ENCODE data around the gene OOEP.

The OOEP gene

DNA sequence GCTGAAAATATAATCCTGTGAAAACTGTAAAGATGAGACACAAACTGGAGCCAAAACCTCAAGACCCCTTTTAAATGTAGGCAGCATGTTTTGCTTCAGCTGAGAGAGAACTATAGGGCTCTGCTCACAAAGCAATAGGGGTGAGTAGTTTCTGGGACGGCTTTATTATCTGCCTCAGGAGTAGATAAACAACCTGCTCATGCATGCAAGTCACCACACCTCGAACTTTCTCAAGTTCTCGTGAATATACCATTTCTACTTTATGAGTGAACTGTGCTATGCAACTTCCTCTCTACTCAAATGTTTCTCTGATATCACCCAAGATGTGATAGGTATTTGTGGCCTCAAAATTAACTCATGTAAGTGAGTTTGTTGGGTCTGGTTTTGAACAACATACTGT is 7.5 kb upstream of the OOEP start:
- H3K27ac Mint-ChIP-seq: no peak overlapping the region
- DNase-seq (no peak), ATAC-seq (no peak)
- no peaks in the 10 kb centered on the region for H3K9me3 Mint-ChIP-seq
- no peaks in the 10 kb centered on the region for H3K4me1 Mint-ChIP-seq
- no peaks in the 10 kb centered on the region for H3K27me3 Mint-ChIP-seq
- no peak overlapping the region for H3K4me3 Mint-ChIP-seq

DNA sequence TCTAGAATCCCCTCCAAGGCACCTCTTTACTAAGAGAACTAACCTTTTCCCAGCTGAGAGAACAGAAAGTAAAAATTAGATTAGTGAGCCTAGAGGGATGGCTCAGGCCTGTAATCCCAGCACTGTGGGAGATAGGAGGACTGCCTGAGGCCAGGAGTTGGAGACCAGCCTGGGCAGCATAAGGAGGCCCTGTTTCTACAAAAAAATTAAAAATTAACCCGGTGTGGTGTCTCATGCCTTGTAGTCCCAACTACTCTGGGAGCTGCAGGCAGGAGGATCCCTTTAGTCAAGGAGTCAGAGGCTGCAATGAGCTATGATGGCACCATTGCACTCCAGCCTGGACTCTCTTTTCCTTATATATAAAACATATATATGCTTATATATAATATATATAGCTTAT is 5.5 kb upstream of the OOEP start:
- Mint-ChIP-seq H3K4me1 (no peaks in the 10 kb centered on the region), H3K9me3 (peaks cover 8 to 10% of the 10 kb centered on the region in 2 donors), H3K27ac (no peak overlapping the region), H3K27me3 (no peaks in the 10 kb centered on the region), H3K4me3 (no peak overlapping the region)
- DNase-seq: no peak
- ATAC-seq: no peak

DNA sequence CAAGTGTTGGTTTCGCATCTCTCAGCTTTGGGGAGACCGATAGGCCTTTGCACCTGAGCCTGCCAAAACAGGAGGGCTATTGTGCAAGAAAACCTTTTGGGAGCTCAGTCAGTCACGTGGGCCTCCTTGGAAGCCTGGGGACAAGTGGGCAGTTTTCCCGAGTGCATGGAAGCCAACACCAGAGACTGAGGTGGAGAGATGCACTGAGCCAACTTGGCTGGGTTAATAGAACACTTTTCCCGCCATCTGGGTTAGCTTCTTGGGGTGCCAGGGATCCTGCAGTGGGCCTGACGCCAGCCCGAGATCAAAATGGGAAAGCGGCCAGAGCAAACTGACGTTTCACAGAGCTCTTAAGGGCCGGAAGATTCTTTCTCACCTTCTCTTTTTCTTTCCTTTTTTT is 2.8 kb upstream of the OOEP start:
- no peak for DNase-seq
- Mint-ChIP-seq H3K9me3 (peaks cover 11 to 12% of the 10 kb centered on the region in 2 donors), H3K27ac (no peak overlapping the region), H3K4me1 (no peaks in the 10 kb centered on the region), H3K27me3 (no peaks in the 10 kb centered on the region), H3K4me3 (no peak overlapping the region)
- ATAC-seq: no peak

DNA sequence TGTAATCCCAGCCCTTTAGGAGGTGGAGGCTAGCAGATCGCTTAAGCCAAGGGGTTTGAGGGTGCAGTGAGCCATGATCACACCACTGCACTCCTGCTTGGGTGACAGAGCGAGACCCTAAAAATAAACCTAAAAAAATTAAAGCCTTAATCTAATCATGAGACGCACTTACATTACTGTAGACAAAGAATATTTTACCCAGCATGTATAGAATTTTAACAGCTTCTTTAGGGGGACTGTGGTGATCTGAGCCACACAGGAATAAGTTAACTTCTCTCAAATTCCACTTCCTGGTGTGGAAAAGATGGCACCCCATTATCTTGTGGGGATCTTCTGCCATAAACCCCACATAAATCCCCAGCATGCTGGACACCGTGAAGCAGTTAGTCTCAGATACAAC is 2.3 kb upstream of the OOEP start:
- Mint-ChIP-seq H3K27me3 (no peaks in the 10 kb centered on the region), H3K4me3 (no peak overlapping the region), H3K9me3 (peaks cover 11 to 12% of the 10 kb centered on the region in 2 donors), H3K27ac (no peak overlapping the region), H3K4me1 (no peaks in the 10 kb centered on the region)
- ATAC-seq (no peak), DNase-seq (no peak)

DNA sequence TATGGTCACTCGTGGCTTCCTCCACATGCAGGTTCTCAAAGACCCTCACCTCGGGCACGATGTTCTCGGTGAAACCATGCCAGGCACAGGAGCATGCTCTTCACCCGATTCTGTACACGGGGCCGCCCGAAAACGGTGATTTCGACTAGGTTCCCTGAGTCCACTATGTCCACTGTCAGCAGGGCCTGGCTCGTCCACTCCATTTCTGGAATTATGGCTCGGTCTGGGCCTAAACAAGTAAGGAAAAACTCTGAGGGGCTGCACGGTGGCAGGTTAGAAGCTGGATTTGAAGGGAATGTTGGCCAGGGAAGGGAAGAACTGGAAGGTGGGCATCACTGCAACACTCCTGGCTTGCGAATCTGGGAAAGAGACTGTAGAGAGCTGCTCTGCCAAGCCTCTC is 540 bp downstream of the OOEP start:
- Mint-ChIP-seq H3K4me3 (no peak overlapping the region), H3K4me1 (no peaks in the 10 kb centered on the region), H3K27ac (no peak overlapping the region), H3K9me3 (peaks cover 11 to 12% of the 10 kb centered on the region in 2 donors), H3K27me3 (no peaks in the 10 kb centered on the region)
- DNase-seq: no peak
- ATAC-seq: no peak

DNA sequence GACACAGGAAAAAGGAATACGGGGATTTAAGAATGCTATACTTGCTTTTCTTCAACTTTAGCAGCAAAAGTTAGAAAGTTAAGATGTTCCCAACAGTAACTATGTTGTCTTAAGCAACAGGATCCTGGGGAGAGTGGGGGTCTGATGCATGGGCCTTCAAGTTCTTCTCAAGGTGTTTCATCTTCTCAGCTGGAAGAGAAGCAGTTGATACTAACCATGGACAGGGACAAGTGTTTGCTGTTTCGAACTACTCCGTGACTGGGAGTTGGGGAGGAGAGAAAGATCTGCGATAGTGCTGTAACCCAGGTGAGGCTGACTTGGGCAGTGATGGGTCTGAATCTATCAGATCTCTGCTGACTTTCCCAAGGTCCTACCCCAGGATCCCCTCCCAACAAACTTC is 1.0 kb downstream of the OOEP start:
- ATAC-seq (no peak), DNase-seq (no peak)
- peaks cover 11 to 12% of the 10 kb centered on the region in 2 donors for H3K9me3 Mint-ChIP-seq
- H3K4me1 Mint-ChIP-seq: no peaks in the 10 kb centered on the region
- H3K27me3 Mint-ChIP-seq: no peaks in the 10 kb centered on the region
- H3K4me3 Mint-ChIP-seq: no peak overlapping the region
- H3K27ac Mint-ChIP-seq: no peak overlapping the region

DNA sequence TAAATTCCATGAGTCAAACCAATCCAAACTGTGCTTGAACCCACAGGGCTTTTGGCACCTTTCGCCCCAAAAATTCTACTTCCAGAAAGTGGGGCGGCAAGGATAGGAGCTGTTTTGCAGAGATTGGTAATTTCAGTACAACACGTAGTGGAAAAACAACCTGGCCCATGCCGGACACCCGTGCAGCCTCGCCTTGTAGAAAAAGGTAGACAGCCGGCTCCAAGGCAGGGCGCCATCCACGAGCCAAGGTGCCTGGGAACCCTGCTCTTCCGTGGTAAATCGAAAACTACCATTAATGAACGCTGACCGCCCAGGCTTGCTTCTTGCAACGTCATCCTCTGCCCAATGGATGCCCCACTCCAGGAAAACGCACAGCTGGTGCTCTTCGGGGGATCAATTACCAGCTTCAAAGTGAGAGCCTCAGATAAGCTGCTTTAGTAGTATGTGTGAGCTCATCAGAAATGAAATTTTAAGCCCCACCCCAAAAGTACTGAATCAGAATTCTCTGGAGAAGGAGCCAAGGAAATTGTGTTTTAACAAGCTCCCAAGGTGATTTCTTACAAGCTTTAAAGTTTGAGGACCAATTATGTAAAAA is 1.8 kb downstream of the OOEP start:
- no peak overlapping the region for H3K27ac Mint-ChIP-seq
- ATAC-seq: no peak
- no peak overlapping the region for H3K4me3 Mint-ChIP-seq
- DNase-seq: no peak
- H3K9me3 Mint-ChIP-seq: peaks cover 11 to 12% of the 10 kb centered on the region in 2 donors
- no peaks in the 10 kb centered on the region for H3K27me3 Mint-ChIP-seq
- no peaks in the 10 kb centered on the region for H3K4me1 Mint-ChIP-seq

DNA sequence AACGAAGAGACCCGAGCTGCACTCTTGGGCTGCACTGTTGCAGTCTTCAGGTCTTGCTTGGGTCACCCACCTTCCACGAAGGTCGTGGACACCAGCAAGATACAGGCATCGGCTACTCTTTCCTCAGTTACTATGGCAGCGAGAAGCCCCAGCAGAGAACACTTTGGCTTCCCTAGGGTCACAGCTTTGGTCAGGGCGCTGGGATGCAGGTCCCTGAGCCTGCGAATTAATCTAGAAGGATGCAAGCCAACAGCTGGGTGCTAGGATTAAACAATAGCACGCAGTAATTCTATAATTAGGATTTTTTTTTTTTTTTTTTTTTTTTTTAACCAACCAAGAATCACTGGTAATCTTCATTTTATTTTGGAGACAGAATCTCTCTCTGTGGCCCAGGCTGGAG is 5.1 kb downstream of the OOEP start:
- Mint-ChIP-seq H3K4me3 (no peak overlapping the region), H3K4me1 (no peaks in the 10 kb centered on the region), H3K27ac (no peak overlapping the region), H3K9me3 (no peaks in the 10 kb centered on the region), H3K27me3 (no peaks in the 10 kb centered on the region)
- ATAC-seq: no peak
- no peak for DNase-seq

DNA sequence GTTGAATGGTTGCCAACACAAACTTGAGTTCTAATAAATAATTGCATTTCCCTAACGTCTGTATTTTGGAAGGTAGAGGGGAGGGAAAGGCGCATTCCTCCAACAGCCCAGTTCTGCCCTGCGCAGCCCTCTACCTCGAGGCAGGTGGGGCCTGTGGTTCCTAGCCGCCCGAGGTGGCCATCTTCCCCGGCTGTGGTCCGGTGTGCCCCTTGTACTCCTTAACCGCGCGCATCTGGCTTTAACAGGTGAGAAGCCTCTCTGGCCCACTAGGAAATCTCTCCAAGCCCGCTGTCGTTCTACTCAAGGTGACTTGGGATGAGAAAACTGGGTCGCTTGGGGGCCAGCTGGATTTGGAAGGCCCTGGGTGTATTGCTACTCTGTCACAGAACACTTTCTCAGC is 5.6 kb downstream of the OOEP start:
- Mint-ChIP-seq H3K27ac (no peak overlapping the region), H3K4me1 (no peaks in the 10 kb centered on the region), H3K4me3 (no peak overlapping the region), H3K9me3 (no peaks in the 10 kb centered on the region), H3K27me3 (no peaks in the 10 kb centered on the region)
- DNase-seq (no peak), ATAC-seq (no peak)

DNA sequence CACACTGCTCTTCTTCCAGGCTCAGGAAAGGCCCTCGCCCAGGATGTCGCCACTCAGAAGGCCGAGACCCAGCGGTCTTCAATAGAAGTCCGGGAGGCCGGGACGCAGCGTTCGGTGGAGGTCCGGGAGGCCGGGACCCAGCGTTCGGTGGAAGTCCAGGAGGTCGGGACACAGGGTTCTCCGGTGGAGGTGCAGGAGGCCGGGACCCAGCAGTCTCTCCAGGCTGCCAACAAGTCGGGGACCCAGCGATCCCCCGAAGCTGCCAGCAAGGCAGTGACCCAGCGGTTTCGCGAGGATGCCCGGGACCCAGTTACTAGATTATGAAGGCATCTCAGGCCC is 6.2 kb downstream of the OOEP start:
- no peaks in the 10 kb centered on the region for H3K9me3 Mint-ChIP-seq
- DNase-seq (no peak), ATAC-seq (peak; percentile 33)
- H3K27me3 Mint-ChIP-seq: no peaks in the 10 kb centered on the region
- H3K27ac Mint-ChIP-seq: no peak overlapping the region
- no peak overlapping the region for H3K4me3 Mint-ChIP-seq
- H3K4me1 Mint-ChIP-seq: no peaks in the 10 kb centered on the region

DNA sequence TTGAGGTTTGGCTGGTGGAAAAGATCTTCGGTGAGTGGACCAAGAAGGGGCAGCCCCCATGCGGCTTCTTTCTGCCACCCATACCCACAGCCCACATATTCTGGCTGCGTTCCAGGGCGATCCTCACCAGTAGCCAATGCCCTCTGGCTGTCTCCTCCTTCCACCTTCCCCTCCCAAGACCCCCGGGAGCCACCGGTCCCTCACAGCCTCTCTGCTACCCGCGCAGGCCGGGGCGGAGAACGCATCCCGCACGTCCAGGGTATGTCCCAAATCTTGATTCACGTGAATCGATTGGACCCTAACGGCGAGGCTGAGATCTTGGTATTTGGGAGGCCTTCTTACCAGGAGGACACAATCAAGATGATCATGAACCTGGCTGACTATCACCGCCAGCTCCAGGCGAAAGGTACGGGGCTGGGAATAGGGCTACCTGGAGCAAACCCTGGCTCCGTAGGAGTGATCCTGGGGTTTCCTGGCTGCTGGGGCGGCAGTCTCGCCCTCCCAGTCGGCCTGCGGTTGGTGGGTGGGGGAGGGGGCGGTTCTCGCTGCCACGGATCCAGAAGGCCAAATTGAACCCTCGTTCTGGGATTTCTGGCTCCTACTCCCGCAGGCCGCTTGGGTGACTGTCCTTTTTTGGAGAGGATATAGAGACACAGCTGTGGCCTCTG is 6.7 kb downstream of the OOEP start:
- Mint-ChIP-seq H3K4me3 (no peak overlapping the region), H3K27ac (no peak overlapping the region), H3K27me3 (peaks cover 4% of the 10 kb centered on the region), H3K4me1 (no peaks in the 10 kb centered on the region), H3K9me3 (no peaks in the 10 kb centered on the region)
- DNase-seq (no peak), ATAC-seq (no peak)

DNA sequence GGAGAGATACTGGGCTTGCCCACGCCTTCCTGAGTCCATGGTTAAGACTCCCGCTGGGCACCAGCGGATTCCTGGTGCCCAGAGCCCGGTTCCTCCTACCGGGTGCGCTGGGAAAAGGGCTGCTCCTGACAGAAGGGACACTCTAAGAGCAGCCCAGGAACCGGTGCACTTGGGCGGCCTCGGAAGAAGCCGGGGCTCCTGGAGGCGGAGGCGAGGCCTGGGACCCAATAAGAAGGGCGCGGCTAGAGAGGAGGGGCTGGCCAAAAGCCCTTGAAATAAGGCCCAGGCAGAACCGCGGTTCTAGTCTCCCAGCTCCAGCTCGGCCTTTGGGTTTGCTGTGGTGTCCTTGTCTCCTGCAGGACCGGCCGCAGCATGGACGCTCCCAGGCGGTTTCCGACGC is 7.3 kb downstream of the OOEP start, which contains the start of gene KHDC3L:
Gene KHDC3L (plus strand): TSS at position 301 of the 400 bp plus-strand sequence. CDS start 72 bp downstream, at position 373.
- ATAC-seq (no peak), DNase-seq (no peak)
- Mint-ChIP-seq H3K9me3 (no peaks in the 10 kb centered on the region), H3K27me3 (peaks cover 9% of the 10 kb centered on the region), H3K4me1 (no peaks in the 10 kb centered on the region), H3K27ac (peak within 1 kb of the TSS in 1 of 2 donors; percentile 64), H3K4me3 (no peak within 1 kb of the TSS)

DNA sequence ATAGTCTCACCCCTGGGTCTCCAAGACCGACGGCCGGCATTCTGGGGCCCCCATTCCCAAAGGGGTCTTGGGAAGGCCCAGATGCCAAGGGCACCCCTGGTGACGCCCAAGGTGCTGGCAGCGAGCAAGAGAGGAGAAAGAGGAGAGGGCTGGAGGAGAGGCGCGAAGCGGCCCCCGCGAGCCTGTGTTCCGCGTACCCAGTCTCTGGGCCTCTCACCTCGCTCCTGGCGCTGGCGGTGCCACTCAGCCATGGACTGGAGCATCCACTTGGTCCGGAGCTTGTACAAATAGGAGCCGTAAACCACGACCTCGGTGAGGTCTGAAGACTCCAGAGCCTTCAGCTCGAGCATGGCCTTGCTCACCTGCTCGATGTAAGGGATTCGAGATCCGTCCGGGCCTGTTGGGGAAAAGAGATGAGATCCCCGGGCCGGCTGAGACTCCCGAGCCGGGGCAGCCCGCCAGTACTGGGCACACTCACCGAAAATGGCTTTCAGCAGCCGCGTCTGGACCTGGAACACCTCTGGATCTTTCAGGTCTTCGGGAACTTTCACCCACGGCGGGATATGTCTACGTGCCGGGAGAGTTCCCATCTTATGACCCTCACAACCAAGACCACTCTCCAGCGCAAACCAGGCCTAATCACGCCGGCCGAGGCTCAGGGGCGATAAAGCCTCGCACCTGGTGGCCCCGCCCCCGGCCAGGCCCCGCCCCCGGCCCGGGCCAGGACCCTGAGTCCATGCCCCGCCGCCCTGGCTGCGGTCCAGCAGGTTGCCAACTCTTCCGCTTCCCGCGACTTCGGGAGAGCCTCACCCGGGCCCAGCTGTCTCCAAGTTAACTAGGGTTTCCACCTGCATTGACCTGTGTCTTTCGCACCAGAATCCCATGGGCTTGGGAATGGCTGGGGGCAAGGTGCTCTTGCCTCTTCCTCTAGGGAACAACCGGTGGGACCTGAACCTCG is 15.8 kb downstream of the OOEP start, which contains the start of gene DPPA5:
Gene DPPA5 (minus strand): TSS at position 641 of the 958 bp plus-strand sequence. CDS start 51 bp downstream, at position 590.
- Mint-ChIP-seq H3K4me3 (no peak within 1 kb of the TSS), H3K4me1 (no peaks in the 10 kb centered on the region), H3K27me3 (peaks cover 49% of the 10 kb centered on the region), H3K27ac (no peak within 1 kb of the TSS), H3K9me3 (no peaks in the 10 kb centered on the region)
- ATAC-seq: no peak
- DNase-seq: no peak

DNA sequence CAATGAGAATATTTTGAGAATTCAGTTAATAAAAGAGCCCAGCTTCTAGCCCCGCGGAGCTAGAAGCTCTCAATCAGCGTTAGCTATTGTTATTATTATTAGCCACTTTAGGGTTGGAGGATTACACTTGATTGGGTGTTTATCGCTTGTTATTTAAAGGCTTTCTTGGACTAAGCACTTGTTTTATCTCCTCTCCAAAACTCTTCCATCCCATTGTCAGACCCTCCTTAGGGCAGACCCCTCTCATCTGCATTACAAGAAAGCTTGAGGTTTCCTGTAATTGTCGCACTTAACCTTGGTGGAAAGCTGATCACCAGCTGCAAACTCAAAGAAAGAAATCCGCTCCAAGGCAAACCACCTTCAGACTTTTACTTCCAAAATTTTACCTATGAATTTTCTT is 20.4 kb downstream of the OOEP start:
- no peak for DNase-seq
- no peak overlapping the region for H3K4me3 Mint-ChIP-seq
- no peaks in the 10 kb centered on the region for H3K9me3 Mint-ChIP-seq
- peaks cover 52% of the 10 kb centered on the region for H3K27me3 Mint-ChIP-seq
- H3K27ac Mint-ChIP-seq: no peak overlapping the region
- ATAC-seq: no peak
- no peaks in the 10 kb centered on the region for H3K4me1 Mint-ChIP-seq

DNA sequence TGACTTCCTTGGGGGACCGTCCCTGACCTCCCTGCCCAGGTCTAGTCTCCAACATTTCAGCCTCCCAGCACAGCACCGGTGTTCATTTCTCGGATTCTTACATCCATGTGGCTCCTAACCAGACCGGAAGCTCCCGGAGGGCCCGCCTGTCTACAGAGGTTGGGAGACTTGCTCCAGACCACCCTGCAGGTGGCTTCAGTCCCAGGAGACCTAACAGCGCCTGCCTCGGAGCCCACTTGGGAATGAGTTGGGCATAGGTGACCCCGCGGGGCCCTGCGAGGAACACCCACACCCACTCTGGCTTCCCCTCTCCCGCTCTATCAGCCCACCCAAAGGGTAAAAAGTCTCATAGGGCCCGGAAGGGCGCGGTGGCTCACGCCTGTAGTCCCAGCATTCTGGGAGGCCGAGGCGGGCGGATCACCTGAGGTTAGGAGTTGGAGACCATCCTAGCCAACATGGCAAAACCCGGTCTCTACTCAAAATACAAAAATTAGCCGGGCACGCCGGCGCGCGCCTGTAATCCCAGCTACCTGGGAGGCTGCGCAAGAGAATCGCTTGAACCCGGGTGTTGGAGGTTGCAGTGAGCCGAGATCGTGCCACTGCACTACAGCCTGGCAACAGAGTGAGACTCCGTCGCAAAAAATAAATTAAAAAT is 21.0 kb downstream of the OOEP start:
- no peak for ATAC-seq
- Mint-ChIP-seq H3K27ac (peak overlapping the region in 1 of 2 donors; percentile 29), H3K4me1 (no peaks in the 10 kb centered on the region), H3K27me3 (peaks cover 52% of the 10 kb centered on the region), H3K4me3 (no peak overlapping the region), H3K9me3 (no peaks in the 10 kb centered on the region)
- DNase-seq: no peak
